HG02763 (cell line): Measurements from ENCODE around the gene NXT2.
A peak's percentile ranks its signal among the peaks of the same experiment; 100 is the strongest.
"Not testable (repeated sequence)": the region's sequence is repeated elsewhere in the genome, so short reads cannot be mapped to it uniquely, and the experiment has no call there.

ENCODE experiments used
- ATAC-seq: cut with Tn5 transposase; IDR thresholded peaks from one replicate; pipeline ENCODE4 v1.9.1; 2021; ENCODE audit warnings: mild to moderate bottlenecking, moderate library complexity; ENCODE audit not compliant: unreplicated experiment

Gene NXT2

DNA sequence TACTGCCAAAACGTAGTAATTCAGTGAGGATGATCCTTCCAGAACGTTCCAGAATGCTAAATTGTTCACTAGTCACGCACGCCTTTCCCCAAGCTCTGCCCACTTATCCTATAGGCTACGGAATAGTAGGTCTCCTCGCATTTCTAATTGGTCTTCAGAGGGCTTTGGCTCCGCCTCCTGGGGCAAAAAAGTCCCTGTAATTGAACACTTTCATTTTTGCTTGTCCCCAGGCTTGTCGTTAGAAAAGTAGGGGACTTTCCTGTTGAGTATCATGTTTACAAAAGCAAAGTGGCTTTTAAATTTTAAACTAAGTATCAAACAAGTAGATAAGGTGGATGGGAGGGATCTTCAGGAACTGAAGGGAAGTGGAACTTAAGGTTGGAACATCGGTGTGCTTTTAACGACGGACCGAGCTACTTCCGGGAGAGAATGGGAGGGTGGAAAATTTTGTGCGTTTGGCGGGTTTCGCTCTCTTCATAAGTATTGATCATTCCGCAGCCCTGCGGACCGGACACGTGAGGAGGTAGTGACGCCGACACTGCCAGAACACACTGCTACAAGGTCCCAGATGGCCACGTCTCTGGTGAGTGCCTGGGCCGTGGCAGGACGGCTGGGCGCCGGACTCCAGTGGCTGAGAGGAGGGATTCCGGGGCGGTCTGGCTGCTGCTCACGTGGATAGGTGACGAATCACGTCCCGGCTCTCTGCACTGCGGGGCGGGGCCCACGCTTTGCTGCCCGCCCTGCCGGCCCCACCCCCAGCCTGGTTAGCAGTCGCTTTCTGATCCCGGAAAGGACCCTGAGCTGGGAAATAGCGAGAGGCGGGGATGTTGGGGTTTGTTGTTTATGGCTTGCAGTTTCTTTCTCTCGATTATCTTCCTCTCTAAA, at the start of gene NXT2:
TSS of gene NXT2 (plus strand) at position 406 of the 885 bp plus-strand sequence. CDS start at position 569, 163 bp downstream.
- ATAC-seq, result peak; percentile 96

DNA sequence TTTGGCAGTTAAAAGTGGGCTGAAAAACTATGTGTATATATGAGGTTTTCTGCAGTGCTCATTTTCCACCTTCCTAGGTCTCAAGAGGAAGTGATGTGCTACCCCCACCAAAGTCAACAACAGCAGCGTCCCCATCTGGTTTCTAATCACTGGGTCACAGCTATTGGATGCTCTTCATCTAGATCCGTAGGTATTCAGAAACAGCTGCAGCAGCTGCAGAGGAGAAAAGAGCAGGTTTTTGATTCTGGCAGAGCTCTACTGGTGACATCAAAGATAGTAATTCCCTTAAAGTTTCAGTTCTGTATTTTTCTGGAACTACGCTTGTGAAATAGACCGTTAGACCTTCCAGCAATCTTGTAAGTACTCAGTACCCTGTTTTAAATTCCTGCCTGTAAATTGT, 49.0 kb upstream of the NXT2 start:
- no peak for ATAC-seq

DNA sequence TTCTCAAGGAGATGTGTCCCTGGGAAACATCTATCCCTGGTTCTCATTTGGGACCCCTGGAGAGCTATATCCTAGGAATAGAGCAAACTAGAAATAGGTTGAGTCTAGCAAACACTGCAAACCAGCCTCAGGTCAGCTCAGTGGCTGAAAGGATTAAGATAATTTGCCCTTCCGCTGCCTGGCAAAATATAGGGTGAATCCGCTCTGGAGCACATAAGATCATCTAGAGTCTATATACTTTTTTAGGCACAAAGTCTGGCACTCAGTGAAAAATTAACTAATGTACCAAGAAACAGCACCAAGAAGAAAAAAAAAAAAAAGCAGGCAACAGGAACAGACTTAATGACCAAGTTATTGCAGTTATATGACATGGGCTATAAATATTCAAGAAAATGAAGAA, 47.5 kb upstream of the NXT2 start:
- no peak for ATAC-seq

DNA sequence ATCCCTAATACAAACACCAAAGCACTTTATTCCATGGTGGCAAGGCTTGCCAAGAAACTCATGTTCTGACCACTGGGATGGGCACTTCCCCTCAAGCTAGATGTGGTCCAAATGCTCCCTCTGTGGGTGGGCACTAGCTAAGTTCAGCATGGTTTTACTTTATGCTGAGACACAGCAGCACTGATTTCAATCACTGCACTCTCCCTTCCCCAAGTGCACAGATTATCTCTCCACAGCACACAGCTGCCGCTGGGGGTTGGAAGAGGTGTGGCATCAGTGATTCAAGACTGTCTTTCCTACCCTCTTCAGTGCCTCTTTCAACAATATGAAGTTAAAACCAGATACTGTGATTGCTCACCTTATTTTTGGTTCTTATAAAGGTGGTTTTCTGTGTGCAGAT, 38.2 kb upstream of the NXT2 start:
- no peak for ATAC-seq

DNA sequence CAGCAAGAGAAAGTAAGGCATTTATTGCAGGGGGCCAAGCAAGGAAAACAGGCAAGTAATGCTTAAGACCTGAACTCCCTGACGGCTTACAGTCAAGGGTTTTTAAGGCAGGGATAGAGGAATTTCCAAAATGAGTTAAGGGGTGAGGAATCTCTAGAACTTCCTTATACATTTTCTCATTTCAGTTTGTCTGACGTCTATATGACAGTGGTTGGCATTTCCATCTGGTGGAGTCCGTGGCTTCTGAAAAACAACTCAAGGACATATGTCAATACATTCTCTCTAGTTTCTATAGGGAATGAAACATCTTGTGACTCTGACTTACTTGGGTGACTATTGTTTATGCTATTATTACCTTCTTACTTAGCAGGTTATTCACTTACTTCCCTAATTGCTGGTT, 35.5 kb upstream of the NXT2 start:
- ATAC-seq, result no peak

DNA sequence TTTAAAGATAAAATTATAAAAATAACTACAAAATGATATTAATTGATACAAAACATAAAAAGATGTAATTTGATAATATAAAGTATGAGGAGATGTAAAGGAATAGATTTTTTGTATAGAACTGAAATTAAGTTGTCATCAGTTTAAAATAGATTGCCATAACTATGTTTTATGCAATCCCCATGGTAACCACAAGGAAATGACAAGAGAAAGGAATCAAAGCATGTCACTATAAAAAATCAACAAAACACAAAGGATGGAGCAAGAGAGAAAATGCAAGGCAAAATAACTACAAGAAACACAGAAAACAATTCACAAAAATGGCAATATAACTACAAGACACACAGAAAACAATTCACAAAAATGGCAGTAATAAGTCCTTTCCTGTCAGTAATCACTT, 27.7 kb upstream of the NXT2 start:
- no peak for ATAC-seq

DNA sequence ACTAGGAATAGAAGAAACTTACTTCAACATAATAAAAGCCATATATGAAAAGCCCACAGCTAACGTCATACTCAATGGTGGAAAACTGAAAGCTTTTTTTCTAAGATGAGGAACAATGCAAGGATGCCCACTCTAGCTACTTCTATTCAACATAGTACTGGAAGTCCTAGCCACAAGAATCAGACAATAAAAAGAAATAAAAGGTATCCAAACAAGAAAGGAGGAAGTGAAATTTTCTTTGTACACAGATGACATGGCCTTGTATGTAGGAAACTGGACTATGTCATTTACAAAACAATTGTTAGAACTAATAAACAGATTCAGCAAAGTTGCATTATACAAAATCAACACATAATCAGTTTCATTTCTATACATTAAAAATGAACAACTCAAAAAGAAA, 25.5 kb upstream of the NXT2 start:
- ATAC-seq, result no peak

DNA sequence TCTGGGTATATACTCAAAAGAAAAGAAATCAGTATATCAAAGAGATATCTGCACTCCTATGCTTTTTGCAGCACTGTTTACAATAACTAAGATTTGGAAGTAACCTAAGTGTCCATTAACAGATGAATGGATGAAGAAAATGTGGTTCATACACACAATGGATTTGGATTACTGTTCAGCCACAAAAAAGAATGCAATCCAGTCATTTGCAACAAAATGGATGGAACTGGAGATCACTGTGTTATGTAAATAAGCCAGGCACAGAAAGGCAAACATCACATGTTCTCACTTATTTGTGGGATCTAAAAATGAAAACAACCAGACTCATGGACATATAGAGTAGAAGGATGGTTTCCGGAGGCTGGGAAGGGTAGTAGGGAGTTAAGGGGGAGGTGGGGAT, 17.6 kb upstream of the NXT2 start:
- ATAC-seq, result no peak

DNA sequence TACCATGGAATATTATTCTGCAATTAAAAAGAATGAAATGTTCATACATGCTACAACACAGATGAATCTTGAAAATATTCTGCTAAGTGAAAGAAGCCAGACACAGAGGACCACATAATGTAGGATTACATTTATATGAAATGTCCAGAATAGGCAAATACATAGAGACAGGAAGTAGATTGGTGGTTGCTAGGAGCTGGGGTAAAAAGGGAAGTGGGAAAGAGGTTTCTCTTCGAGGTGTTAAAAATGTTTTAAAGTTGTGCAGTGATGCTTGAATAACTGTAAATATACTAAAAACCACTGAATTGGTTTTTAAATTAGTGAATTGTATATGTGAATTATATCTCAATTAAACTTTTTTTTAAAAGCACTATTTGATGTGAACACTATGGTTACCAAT, 3.6 kb upstream of the NXT2 start:
- no peak for ATAC-seq

DNA sequence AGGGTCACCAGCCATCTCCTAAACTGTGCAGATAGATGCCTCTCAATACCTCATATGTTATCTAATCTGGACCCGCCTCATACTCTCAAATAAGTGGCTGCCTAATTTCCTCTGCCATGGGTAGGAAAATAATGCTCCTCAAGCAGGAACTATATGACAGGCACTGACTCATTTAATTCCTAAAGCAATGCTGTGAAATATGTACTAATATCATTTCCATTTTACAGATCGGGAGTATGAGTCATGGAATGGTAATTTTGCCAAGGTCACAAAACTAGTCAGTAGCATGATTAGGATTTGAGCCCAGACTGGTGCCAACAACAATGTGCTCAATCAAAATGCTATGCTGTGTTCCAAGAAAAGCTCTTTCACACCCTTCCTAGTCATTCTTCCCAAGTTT, 3.0 kb upstream of the NXT2 start:
- ATAC-seq, result no peak

DNA sequence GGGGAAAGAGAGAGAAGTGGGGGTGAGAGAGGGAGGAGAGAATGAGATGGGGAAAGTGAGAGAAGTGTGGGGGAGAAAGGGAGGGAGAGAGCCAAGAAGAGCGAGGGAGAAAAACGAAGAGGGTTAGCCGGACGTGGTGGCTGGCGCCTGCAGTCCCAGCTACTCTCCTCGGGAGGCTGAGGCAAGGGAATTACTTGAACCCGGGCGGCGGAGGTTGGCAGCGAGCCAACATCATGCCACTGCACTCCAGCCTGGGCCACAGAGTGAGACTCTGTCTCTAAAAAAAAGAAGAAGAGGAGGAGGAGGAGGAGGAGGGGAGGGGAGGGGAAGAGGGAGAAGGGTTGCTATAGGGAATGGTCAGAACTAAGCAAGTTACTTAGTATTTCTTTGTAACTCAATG, 1.7 kb upstream of the NXT2 start:
- ATAC-seq, result no peak

DNA sequence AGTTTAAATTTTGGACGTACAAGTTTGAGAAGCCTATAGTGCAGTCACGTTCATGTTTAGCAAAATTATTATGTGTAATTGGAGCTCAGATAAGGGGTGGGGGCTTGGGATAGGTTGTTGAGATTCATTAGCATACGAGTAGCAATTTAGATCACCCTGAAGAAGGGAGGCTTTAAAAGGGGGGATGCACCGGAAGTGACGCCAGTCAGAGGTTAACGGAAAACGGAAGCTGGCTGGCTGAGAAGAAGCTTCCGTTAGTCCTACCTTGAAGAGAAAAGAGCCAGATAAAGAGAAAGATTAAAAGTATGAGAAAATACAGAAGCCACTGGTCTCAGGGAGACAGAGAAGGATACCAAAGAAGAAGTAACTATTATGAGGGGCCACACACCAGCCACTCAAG, 1.1 kb upstream of the NXT2 start:
- ATAC-seq, result no peak

DNA sequence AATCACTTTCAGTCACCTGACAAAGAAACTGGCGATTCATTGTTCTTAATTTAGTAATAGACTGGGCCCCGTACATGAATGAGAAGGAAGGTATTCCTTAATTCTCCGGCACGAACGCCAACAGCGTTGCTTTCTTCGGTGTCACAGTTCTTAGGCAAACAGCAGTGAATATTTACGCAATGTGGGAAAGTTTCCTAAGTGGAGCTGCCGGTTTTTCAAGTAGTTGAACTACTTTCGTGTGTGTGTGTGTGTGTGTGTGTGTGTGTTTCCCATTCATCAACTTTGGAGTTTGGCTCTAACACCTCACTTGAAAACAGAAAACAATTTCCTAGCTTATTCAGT, 651 bp downstream of the NXT2 start:
- ATAC-seq, result no peak

DNA sequence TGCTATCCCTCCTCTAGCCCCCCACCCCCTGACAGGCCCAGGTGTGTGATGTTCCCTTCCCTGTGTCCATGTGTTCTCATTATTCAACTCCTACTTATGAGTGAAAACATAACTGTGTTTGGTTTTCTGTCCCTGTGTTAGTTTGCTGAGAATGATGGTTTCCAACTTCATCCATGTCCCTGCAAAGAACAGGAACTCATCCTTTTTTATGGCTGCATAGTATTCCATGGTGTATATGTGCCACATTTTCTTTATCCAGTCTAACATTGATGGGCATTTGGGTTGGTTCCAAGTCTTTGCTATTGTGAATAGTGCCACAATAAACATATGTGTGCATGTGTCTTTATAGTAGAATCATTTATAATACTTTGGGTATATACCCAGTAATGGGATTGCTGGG, 2.4 kb downstream of the NXT2 start:
- not testable (repeated sequence) for ATAC-seq

DNA sequence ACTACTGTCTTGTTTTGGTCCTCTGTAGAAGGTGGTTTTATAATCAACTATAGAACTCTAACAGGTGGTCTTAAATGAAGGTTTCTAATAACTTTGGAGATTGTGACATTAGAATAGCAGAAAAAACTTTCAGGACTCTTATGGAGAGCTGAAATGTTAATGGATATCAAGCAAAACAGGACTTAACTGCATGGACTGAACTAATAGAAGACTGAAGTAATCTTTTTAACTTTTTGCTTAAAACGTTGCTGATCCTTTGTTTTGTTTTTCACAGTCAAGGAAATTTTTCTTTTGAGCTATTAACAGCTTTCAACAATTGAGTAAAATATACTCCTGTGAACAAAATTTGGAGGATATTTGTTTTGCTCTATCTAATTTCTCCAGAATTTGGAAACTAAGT, 17.2 kb downstream of the NXT2 start:
- ATAC-seq, result no peak

DNA sequence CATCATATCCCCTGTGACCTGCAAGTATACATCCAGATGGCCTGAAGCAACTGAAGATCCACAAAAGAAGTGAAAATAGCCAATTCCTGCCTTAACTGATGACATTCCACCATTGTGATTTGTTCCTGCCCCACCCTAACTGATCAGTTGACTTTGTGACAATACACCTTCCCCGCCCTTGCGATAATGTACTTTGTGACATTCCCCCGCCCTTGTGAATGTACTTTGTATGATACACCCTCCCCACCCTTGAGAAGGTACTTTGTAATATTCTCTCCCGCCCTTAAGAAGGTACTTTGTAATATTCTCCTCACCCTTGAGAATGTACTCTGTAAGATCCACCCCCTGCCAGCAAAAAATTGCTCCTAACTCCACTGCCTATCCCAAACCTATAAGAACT, 39.4 kb downstream of the NXT2 start:
- not testable (repeated sequence) for ATAC-seq

DNA sequence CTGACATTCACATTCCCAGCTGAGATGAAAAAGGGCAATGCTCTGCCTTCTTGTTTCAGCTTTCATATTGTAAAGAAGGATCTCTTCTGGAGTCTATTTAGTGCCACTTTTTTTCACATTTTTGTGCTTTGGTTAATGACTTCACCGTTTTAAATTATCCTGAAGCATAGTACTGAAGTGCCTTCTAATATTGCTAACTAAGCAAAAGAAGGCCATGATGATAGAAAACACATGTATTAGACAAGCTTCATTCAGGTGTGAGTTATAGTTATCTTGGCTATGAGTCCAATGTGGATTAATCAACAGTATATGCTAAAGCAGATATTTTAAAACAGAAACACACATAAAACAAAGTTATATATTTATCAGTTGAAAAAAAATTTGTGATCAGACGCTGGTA, 40.4 kb downstream of the NXT2 start:
- no peak for ATAC-seq

DNA sequence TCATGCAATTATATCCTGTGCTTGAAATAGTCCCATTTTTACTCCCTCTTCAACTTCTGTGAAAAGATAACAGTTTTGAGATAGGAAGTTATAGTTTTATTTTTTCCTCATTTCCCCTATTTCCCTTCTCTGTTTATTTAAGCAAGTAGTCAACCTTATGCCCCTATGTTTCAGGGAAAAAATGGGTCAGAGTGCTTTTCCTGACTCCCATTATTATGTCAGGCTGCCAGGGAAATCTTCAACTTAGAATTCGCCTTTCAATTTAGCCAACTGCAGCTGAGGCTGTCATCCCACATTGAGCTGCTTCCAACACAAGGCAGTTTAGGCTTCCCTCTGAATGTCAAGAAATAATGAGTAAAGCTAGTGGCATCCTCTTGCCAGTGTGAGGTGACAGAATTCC, 42.3 kb downstream of the NXT2 start:
- ATAC-seq, result no peak

DNA sequence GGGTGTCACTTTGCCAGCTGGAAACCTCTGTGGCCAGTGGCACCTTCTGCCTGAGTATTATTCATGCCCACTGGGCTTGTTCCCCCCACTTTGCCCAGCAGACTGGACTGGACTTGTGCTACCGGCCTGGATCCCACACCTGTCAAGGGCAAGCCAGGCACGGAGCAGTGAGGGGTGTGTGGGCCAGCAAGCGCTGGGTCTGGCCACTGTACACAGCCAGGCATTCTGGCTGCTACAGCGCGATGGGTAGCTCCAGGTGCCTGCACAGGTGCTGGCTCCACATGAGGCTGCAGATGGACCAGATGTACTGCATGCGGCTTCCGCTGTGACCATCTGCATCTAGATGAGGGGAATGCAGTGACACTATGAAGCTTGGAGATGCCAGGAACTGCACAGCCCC, 48.8 kb downstream of the NXT2 start:
- ATAC-seq, result no peak

DNA sequence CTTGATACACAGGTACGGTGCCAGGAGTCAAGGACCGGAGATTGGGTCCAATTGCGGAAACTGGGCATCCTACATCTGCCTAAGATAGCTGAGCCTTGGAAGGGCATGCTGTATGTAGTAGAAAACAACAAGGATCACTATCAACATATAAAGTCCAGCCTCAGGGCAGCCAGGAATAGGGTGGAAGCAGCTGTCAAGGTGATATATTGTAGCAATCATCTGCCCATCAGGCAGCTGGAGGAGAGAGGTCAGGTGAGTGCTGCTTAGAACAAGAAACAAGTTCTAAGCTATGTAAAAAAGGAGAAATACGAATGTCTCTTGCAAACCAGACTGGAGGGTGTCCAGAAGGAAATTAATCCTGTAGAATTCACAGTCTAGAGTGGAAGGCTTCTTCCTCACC, 53.5 kb downstream of the NXT2 start:
- no peak for ATAC-seq
